PC-9 (cell line): Measurements from ENCODE around the gene SORCS2. TPM values are rescaled to one million over a fixed set of nuclear protein-coding genes. Genes with fewer than 3 reads are reported as not detected.

Experiments
- BruUV-seq: library from RNA; stranded (reverse); fragments of 400-500 nt; replicated peaks from 2 replicates; lab custom pipeline; 2021; lab: Mats Ljungman, UMichigan
- CTCF ChIA-PET: fragments of 300-600 bp; sonication (Branson Sonifier 250); formaldehyde crosslinking; loops from one replicate; lab custom pipeline; 2022; ENCODE audit warnings: antibody characterized with exemption; lab: Charles Lee
- POLR2A ChIA-PET: fragments of 300-600 bp; sonication (Branson Sonifier 250); formaldehyde crosslinking; loops from one replicate; lab custom pipeline; 2022; ENCODE audit warnings: antibody characterized with exemption; ENCODE audit not compliant: unreplicated experiment; lab: Charles Lee
- DNase-seq, 2 experiments: peaks; one replicate each; pipeline versions ENCODE4 v3.0.0 to v3.0.0-alpha.2; 2015 to 2022; ENCODE audit warnings: mixed read lengths in 1 of 2
- H2AFZ ChIP-seq: fragments of 200-600 bp; sonication (generic); 2 replicates; pipeline ENCODE4 v1.8.1; 2017; ENCODE audit warnings: antibody characterized with exemption
- H3F3A ChIP-seq: fragments of 200-600 bp; sonication (generic); 2 replicates; pipeline ENCODE4 v1.8.1; 2017; ENCODE audit warnings: antibody characterized with exemption, mild to moderate bottlenecking, low read depth; ENCODE audit not compliant: insufficient read depth
- H3K27ac ChIP-seq: fragments of 200-600 bp; sonication (generic); 2 replicates; pipeline ENCODE4 v1.6.1; 2016; ENCODE audit warnings: mixed run types
- H3K27me3 ChIP-seq: fragments of 200-600 bp; sonication (generic); 2 replicates; pipeline ENCODE4 v1.6.1; 2016; ENCODE audit warnings: low read depth, mixed run types; ENCODE audit not compliant: insufficient read depth
- H3K36me3 ChIP-seq: fragments of 200-600 bp; sonication (generic); 2 replicates; pipeline ENCODE4 v1.6.1; 2016; ENCODE audit warnings: low read depth, mixed run types
- H3K4me1 ChIP-seq: fragments of 200-600 bp; sonication (generic); replicated peaks from 2 replicates; pipeline ENCODE4 v1.6.1; 2016; ENCODE audit warnings: mixed run types; ENCODE audit not compliant: insufficient read depth
- H3K4me2 ChIP-seq: fragments of 200-600 bp; sonication (generic); 2 replicates; pipeline ENCODE4 v1.6.1; 2017; ENCODE audit warnings: mixed run types
- H3K4me3 ChIP-seq: fragments of 200-600 bp; sonication (generic); 2 replicates; pipeline ENCODE4 v1.6.1; 2016; ENCODE audit warnings: mixed run types
- H3K79me2 ChIP-seq: fragments of 200-600 bp; sonication (generic); 2 replicates; pipeline ENCODE4 v1.6.1; 2017; ENCODE audit warnings: low read depth, mixed run types
- H3K9me2 ChIP-seq: fragments of 200-600 bp; sonication (generic); 2 replicates; pipeline ENCODE4 v1.8.1; 2017; ENCODE audit warnings: mild to moderate bottlenecking; ENCODE audit not compliant: insufficient read depth
- H3K9me3 ChIP-seq: fragments of 200-600 bp; sonication (generic); 2 replicates; pipeline ENCODE4 v1.8.1; 2016; ENCODE audit warnings: low read depth; ENCODE audit not compliant: insufficient read depth
- H4K20me1 ChIP-seq: fragments of 200-600 bp; sonication (generic); 2 replicates; pipeline ENCODE4 v1.8.1; 2017; ENCODE audit not compliant: insufficient read depth
- CTCF ChIP-seq: fragments of 200-600 bp; sonication (generic); conservative IDR thresholded peaks from 2 replicates; pipeline ENCODE4 v1.6.1; 2017; ENCODE audit warnings: mixed run types, antibody characterized with exemption, mild to moderate bottlenecking, moderate library complexity
- EZH2 ChIP-seq: fragments of 200-600 bp; sonication (generic); IDR thresholded peaks from 2 replicates; pipeline ENCODE4 v1.8.0; 2017; ENCODE audit warnings: antibody characterized with exemption, low read depth
- intact Hi-C: fragments of 100-400 bp; cut with micrococcal nuclease; formaldehyde crosslinking; loops from one replicate; pipeline ENCODE4 v1.10.0; 2022; ENCODE audit not compliant: unreplicated experiment
- total RNA-seq: library from RNA; stranded (reverse); gene quantifications from 2 replicates; pipeline ENCODE4 v1.2.3, GENCODE V29; 2021

The SORCS2 gene
- total RNA-seq, 1 experiment from 2014 or later = 25.8 TPM

- ChIA-PET CTCF (no interaction called here), POLR2A (no interaction called here)
- no peaks in the 10 kb centered on the region for H3K79me2 ChIP-seq
- H3K27ac ChIP-seq = no peak overlapping the region
- intact Hi-C loops = loop anchor here (10.0 kb wide), 1 partner anchor 636 kb away; no protein-coding TSS in a partner anchor
- no peaks in the 10 kb centered on the region for H3K4me1 ChIP-seq
- no peak for DNase-seq
- no peaks in the 10 kb centered on the region for H4K20me1 ChIP-seq
- no peak overlapping the region for H2AFZ ChIP-seq
- H3K36me3 ChIP-seq = no peaks in the 10 kb centered on the region
- H3K4me3 ChIP-seq = no peak overlapping the region
- H3K9me3 ChIP-seq = no peaks in the 10 kb centered on the region
- BruUV-seq = no TSS peak
- TF ChIP-seq CTCF (no peak), EZH2 (no peak)
- no peaks in the 10 kb centered on the region for H3K27me3 ChIP-seq
- H3K9me2 ChIP-seq = no peaks in the 10 kb centered on the region
- no peaks in the 10 kb centered on the region for H3F3A ChIP-seq
- H3K4me2 ChIP-seq = no peak overlapping the region
Observed at GRCh38 chr4:7180938-7181337, 11.4 kb upstream of the SORCS2 start.

- Histone ChIP-seq H3K36me3 (no peaks in the 10 kb centered on the region), H2AFZ (no peak overlapping the region), H3F3A (no peaks in the 10 kb centered on the region), H3K4me1 (no peaks in the 10 kb centered on the region), H3K27me3 (peaks cover 4% of the 10 kb centered on the region; the same call in 1 of the 2 replicates), H3K9me3 (no peaks in the 10 kb centered on the region), H3K9me2 (no peaks in the 10 kb centered on the region), H3K79me2 (no peaks in the 10 kb centered on the region), H3K4me2 (no peak overlapping the region), H4K20me1 (no peaks in the 10 kb centered on the region), H3K27ac (no peak overlapping the region), H3K4me3 (no peak overlapping the region)
- intact Hi-C loops = loop anchor here (10.0 kb wide), 1 partner anchor 638 kb away; no protein-coding TSS in a partner anchor
- ChIA-PET CTCF (no interaction called here), POLR2A (no interaction called here)
- DNase-seq = no peak
- BruUV-seq = no TSS peak
- TF ChIP-seq EZH2 = no peak
- no peak for TF ChIP-seq CTCF
Observed at GRCh38 chr4:7182616-7183015, 9.7 kb upstream of the SORCS2 start.

GRCh38 chr4:7183161-7183560, 9.2 kb upstream of the SORCS2 start:
- intact Hi-C loops = loop anchor here (10.0 kb wide), 1 partner anchor 638 kb away; no protein-coding TSS in a partner anchor
- Histone ChIP-seq H3K79me2 (no peaks in the 10 kb centered on the region), H3K4me3 (no peak overlapping the region)

More at GRCh38 chr4:7183161-7183560, 9.2 kb upstream of the SORCS2 start:
- DNase-seq = no peak
- Histone ChIP-seq H3K9me3 (no peaks in the 10 kb centered on the region), H2AFZ (no peak overlapping the region), H3K4me2 (no peak overlapping the region), H3K4me1 (no peaks in the 10 kb centered on the region), H3K27me3 (peaks cover 4% of the 10 kb centered on the region; the same call in 1 of the 2 replicates), H3F3A (no peaks in the 10 kb centered on the region), H3K9me2 (no peaks in the 10 kb centered on the region), H4K20me1 (no peaks in the 10 kb centered on the region), H3K27ac (no peak overlapping the region), H3K36me3 (no peaks in the 10 kb centered on the region)
- no peak for TF ChIP-seq EZH2
- no peak for TF ChIP-seq CTCF
- CTCF ChIA-PET = interaction anchor here (0.6 kb wide), 1 partner anchor 78 kb away, joined by 3 read pairs; no protein-coding TSS in a partner anchor
- no TSS peak for BruUV-seq
- POLR2A ChIA-PET = no interaction called here
